Nephron (organoid): ENCODE measurements around the gene USP8.

Source experiments
- H3K27ac Mint-ChIP-seq, 3 experiments: 2 replicates each; pipeline ENCODE4 v1.8.0; 2020; ENCODE audit warnings: mixed read lengths in 3 of 3, mild to moderate bottlenecking in 2 of 3, moderate library complexity in 1 of 3
- H3K27me3 Mint-ChIP-seq: 2 replicates; pipeline ENCODE4 v1.8.0; 2021; ENCODE audit warnings: low read depth, mild to moderate bottlenecking, moderate library complexity, mixed read lengths
- H3K36me3 Mint-ChIP-seq: 2 replicates; pipeline ENCODE4 v1.8.0; 2020; ENCODE audit warnings: low read depth, mixed read lengths
- H3K4me1 Mint-ChIP-seq: 2 replicates; pipeline ENCODE4 v1.8.0; 2020; ENCODE audit warnings: mixed read lengths
- H3K4me3 Mint-ChIP-seq, 3 experiments: 2 replicates each; pipeline ENCODE4 v1.8.0; 2020; ENCODE audit warnings: mild to moderate bottlenecking in 3 of 3, mixed read lengths in 3 of 3, moderate library complexity in 2 of 3
- H3K9me3 Mint-ChIP-seq: 2 replicates; pipeline ENCODE4 v1.8.0; 2020; ENCODE audit warnings: mixed read lengths
- TF ChIP-seq, protein P1 (sequence below), 3 experiments: fragments of 200-600 bp; sonication (generic); IDR thresholded peaks; one replicate each; pipeline ENCODE4 v1.5.0; 2021; ENCODE audit warnings: antibody characterized with exemption in 3 of 3; ENCODE audit not compliant: unreplicated experiment in 3 of 3

Gene USP8

DNA sequence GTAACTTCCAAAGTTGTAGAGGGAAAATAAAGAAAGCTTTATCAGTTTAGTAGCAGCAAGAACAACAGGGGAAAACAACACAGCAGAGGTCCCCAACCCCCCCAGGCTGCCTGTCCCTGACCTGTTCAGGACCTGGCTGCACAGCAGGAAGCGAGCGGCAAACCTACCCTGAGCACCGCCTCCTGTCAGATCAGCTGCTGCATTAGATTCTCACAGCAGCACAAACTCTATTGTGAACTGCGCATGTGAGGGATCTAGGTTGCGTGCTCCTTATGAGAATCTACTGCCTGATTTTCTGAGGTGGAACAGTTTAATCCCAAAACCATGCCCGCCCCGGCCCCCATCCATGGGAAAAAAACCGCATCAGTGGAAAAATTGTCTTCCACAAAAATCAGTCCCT, 81.9 kb downstream of the USP8 start:
- H3K27ac Mint-ChIP-seq = peak overlapping the region in 2 of 3 experiments; percentile 15 to 21
- no peaks in the 10 kb centered on the region for H3K27me3 Mint-ChIP-seq
- peaks cover 17% of the 10 kb centered on the region for H3K4me1 Mint-ChIP-seq
- H3K4me3 Mint-ChIP-seq = no peak overlapping the region
- H3K9me3 Mint-ChIP-seq = no peaks in the 10 kb centered on the region
- H3K36me3 Mint-ChIP-seq = peaks cover 21% of the 10 kb centered on the region
- TF ChIP-seq, protein P1, sequence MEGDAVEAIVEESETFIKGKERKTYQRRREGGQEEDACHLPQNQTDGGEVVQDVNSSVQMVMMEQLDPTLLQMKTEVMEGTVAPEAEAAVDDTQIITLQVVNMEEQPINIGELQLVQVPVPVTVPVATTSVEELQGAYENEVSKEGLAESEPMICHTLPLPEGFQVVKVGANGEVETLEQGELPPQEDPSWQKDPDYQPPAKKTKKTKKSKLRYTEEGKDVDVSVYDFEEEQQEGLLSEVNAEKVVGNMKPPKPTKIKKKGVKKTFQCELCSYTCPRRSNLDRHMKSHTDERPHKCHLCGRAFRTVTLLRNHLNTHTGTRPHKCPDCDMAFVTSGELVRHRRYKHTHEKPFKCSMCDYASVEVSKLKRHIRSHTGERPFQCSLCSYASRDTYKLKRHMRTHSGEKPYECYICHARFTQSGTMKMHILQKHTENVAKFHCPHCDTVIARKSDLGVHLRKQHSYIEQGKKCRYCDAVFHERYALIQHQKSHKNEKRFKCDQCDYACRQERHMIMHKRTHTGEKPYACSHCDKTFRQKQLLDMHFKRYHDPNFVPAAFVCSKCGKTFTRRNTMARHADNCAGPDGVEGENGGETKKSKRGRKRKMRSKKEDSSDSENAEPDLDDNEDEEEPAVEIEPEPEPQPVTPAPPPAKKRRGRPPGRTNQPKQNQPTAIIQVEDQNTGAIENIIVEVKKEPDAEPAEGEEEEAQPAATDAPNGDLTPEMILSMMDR (IDR thresholded peaks at IDR 0.05; ENCODE audit: unreplicated experiment in 3 of 3) = no peak

GRCh38 chr15:50513001-50513400, 88.8 kb downstream of the USP8 start:
- H3K27ac Mint-ChIP-seq = no peak overlapping the region
- no peaks in the 10 kb centered on the region for H3K27me3 Mint-ChIP-seq
- peaks cover 9% of the 10 kb centered on the region for H3K36me3 Mint-ChIP-seq
- no peak overlapping the region for H3K4me3 Mint-ChIP-seq
- H3K4me1 Mint-ChIP-seq = no peaks in the 10 kb centered on the region
- TF ChIP-seq, protein P1 (IDR thresholded peaks at IDR 0.05; ENCODE audit: unreplicated experiment in 3 of 3) = no peak
- H3K9me3 Mint-ChIP-seq = peaks cover 15% of the 10 kb centered on the region

GRCh38 chr15:50519740-50520425, 95.7 kb downstream of the USP8 start:
- TF ChIP-seq, protein P1 (IDR thresholded peaks at IDR 0.05; ENCODE audit: unreplicated experiment in 3 of 3) = no peak
- Mint-ChIP-seq H3K27ac (peak overlapping the region in 2 of 3 experiments; percentile 51 to 81), H3K27me3 (no peaks in the 10 kb centered on the region), H3K4me1 (peaks cover 11% of the 10 kb centered on the region), H3K4me3 (no peak overlapping the region), H3K9me3 (peaks cover 24% of the 10 kb centered on the region), H3K36me3 (peaks cover 13% of the 10 kb centered on the region)

GRCh38 chr15:50523851-50524251, 99.6 kb downstream of the USP8 start:
- no peaks in the 10 kb centered on the region for H3K27me3 Mint-ChIP-seq
- H3K9me3 Mint-ChIP-seq = peaks cover 6% of the 10 kb centered on the region
- peaks cover 11% of the 10 kb centered on the region for H3K4me1 Mint-ChIP-seq
- TF ChIP-seq, protein P1 (IDR thresholded peaks at IDR 0.05; ENCODE audit: unreplicated experiment in 3 of 3) = no peak
- H3K36me3 Mint-ChIP-seq = peaks cover 6% of the 10 kb centered on the region
- H3K4me3 Mint-ChIP-seq = no peak overlapping the region
- H3K27ac Mint-ChIP-seq = peak overlapping the region in 2 of 3 experiments; percentile 79 to 90

DNA sequence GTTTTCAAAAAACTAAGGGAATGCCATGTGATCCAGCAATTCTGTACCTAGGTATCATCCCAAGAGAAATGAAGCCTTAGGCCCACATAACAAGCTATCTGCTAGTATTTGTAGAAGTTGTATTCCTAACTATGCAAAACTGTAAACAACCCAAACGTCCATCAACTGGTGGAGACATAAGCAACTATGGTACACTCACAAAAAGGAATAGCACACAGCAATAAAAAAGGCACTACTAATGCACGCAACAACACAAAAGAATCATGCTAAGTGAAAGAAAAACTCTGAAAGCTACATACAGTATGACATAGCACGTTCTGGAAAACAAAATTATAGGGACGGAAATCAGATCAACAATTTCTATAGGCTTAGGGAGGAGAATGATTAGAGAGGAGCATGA, 107.0 kb downstream of the USP8 start:
- no peak overlapping the region for H3K27ac Mint-ChIP-seq
- no peaks in the 10 kb centered on the region for H3K4me1 Mint-ChIP-seq
- TF ChIP-seq, protein P1 (IDR thresholded peaks at IDR 0.05; ENCODE audit: unreplicated experiment in 3 of 3) = no peak
- H3K36me3 Mint-ChIP-seq = peaks cover 3% of the 10 kb centered on the region
- H3K4me3 Mint-ChIP-seq = no peak overlapping the region
- no peaks in the 10 kb centered on the region for H3K27me3 Mint-ChIP-seq
- no peaks in the 10 kb centered on the region for H3K9me3 Mint-ChIP-seq

DNA sequence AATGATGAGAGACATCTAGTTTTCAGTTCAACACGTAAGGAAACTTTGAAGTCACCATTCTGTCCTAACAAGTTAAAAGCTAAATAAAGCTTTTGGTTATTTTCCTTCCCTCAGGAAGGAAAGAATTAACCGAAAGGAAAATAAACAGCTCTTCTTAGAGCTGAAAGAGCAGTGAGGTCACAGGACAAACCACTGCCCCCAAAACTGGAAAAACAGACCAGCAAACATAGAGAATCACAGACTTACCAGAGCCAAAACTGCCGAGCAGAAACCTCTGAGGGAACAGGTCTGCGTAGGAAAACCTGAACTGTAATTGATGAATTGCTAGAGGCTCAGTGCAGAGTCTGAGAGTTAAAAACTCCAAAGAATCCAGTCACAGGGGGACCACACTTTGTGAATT, 107.6 kb downstream of the USP8 start:
- Mint-ChIP-seq H3K27ac (peak overlapping the region in 2 of 3 experiments; percentile 28 to 43), H3K36me3 (peaks cover 3% of the 10 kb centered on the region), H3K4me3 (no peak overlapping the region), H3K9me3 (no peaks in the 10 kb centered on the region), H3K4me1 (no peaks in the 10 kb centered on the region), H3K27me3 (no peaks in the 10 kb centered on the region)
- TF ChIP-seq, protein P1 (IDR thresholded peaks at IDR 0.05; ENCODE audit: unreplicated experiment in 3 of 3) = no peak
